IPS-18c (cell line): Measurements from ENCODE around the gene CELSR2.

Experiments used
- H3K4me3 ChIP-seq: 2 replicates; pipeline ENCODE4 v1.7.0; 2013; ENCODE audit warnings: low read depth, mild to moderate bottlenecking, low read length, moderate library complexity; ENCODE audit not compliant: insufficient read depth
- H3K9me3 ChIP-seq: one replicate; pipeline ENCODE4 v1.6.1; 2013; ENCODE audit warnings: mild to moderate bottlenecking, low read length, moderate library complexity; ENCODE audit not compliant: control insufficient read depth, insufficient read depth

Gene CELSR2

DNA sequence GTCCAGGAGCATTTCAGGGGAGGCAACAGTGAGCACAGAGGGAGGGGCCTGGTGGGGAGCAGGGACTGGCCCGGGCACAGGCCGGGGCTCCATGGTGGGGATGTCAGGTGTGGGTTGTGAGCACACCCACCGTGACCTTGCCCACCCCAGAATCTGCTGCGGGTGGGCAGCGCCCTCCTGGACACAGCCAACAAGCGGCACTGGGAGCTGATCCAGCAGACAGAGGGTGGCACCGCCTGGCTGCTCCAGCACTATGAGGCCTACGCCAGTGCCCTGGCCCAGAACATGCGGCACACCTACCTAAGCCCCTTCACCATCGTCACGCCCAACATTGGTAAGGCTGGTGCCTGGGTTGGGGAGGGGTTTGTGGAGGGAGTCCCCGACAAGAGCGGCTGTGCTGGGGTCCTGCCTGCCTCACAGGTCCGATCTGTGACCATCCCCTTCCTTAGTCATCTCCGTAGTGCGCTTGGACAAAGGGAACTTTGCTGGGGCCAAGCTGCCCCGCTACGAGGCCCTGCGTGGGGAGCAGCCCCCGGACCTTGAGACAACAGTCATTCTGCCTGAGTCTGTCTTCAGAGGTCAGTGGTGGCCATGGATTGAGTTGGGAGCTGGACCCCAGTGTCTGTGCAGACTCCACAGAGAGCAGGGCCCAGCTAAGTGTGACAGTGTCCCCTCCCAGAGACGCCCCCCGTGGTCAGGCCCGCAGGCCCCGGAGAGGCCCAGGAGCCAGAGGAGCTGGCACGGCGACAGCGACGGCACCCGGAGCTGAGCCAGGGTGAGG is 19.3 kb downstream of the CELSR2 start:
- Histone ChIP-seq H3K9me3 (no peaks in the 10 kb centered on the region), H3K4me3 (no peak overlapping the region)

DNA sequence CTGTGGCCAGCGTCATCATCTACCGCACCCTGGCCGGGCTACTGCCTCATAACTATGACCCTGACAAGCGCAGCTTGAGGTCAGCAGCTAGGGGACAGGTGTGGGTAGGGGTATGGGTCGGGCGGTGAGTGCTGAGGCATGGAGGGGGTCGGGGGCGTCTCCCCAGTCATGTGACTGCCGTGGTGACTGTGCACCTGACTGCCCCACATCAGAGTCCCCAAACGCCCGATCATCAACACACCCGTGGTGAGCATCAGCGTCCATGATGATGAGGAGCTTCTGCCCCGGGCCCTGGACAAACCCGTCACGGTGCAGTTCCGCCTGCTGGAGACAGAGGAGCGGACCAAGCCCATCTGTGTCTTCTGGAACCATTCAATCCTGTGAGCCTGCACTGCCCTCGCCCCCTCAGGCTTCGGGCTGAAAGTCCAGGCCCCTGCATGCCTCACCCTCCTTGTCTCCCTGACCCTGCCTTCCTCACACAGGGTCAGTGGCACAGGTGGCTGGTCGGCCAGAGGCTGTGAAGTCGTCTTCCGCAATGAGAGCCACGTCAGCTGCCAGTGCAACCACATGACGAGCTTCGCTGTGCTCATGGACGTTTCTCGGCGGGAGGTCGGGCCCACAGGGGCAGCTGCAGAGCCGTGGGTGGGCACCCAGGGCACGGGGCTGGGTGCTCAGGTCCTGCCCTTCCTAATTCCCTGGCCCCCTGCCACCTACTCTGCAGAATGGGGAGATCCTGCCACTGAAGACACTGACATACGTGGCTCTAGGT is 20.1 kb downstream of the CELSR2 start:
- no peaks in the 10 kb centered on the region for H3K9me3 ChIP-seq
- no peak overlapping the region for H3K4me3 ChIP-seq

GRCh38 chr1:109269981-109270622 is 20.8 kb downstream of the CELSR2 start:
- H3K9me3 ChIP-seq = no peaks in the 10 kb centered on the region
- no peak overlapping the region for H3K4me3 ChIP-seq

DNA sequence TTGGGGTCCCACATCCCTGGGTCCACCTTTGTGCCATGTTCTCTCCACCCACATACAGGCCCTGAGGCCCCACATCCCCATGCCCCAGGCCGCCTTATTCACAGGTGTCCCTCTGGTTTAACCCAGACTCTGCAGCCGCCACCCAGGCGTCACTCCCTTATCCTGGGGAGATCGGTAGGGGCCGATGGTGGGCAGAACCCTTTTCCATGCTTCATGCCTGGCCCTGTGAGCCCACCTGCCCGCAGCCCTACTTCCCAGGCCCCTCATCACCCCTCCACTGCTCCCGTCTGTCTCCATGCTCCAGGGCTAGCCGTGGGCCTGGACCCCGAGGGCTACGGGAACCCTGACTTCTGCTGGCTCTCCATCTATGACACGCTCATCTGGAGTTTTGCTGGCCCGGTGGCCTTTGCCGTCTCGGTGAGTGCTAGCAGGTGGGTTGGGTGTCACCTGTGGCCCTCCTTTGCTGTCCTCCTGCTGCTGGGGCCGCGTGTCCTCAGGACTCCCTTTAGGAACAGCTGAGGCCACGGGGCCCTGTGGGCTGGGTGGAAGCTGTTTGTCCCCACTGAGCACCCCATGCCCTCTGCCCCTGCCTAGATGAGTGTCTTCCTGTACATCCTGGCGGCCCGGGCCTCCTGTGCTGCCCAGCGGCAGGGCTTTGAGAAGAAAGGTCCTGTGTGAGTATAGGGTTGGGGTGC is 21.4 kb downstream of the CELSR2 start:
- no peak overlapping the region for H3K4me3 ChIP-seq
- H3K9me3 ChIP-seq = no peaks in the 10 kb centered on the region

DNA sequence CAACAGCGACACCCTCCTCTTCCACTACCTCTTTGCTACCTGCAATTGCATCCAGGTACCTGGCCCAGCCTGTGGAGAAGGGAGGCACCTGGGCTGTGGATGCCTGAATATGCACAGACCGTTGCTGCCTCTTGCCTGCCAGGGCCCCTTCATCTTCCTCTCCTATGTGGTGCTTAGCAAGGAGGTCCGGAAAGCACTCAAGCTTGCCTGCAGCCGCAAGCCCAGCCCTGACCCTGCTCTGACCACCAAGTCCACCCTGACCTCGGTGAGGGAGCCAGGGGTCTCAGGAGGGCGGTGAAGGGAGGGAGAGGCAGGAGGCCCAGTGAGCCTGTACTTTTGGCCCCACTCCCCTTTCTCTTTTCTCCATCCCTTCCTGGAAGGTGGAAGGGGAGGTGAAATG is 22.1 kb downstream of the CELSR2 start:
- H3K9me3 ChIP-seq = no peaks in the 10 kb centered on the region
- no peak overlapping the region for H3K4me3 ChIP-seq

- no peaks in the 10 kb centered on the region for H3K9me3 ChIP-seq
- H3K4me3 ChIP-seq = no peak overlapping the region
These were observed 22.9 kb downstream of the CELSR2 start for GRCh38 chr1:109272021-109272799.

- no peak overlapping the region for H3K4me3 ChIP-seq
- H3K9me3 ChIP-seq = no peaks in the 10 kb centered on the region
These were observed 23.6 kb downstream of the CELSR2 start for GRCh38 chr1:109272831-109273547.

DNA sequence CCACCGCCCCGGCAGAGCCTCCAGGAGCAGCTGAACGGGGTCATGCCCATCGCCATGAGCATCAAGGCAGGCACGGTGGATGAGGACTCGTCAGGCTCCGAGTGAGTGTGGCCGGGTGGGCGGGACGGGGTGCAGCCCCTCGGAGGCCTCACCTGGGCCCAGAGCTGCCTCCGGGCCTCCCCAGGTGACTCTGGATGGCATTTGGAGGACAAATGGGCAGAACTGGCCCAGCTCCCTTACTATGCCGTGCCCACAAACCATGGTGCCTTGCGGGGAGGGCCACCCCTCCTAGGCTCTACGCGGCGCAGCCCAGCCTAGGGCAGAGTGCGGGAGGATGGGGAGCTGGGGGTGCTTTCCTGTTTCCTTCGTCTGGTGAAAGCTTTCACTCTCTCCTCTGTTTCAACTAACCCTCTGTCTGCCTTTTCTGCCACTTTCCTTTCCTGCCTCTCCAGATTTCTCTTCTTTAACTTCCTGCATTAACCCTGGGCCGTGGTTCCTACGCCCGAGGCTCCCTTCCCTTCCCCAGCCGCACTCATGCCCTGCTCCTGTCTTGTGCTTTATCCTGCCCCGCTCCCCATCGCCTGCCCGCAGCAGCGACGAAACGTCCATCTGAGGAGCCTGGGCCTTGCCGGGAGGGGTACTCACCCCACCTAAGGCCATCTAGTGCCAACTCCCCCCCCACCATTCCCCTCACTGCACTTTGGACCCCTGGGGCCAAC is 24.4 kb downstream of the CELSR2 start:
- H3K4me3 ChIP-seq = no peak overlapping the region
- no peaks in the 10 kb centered on the region for H3K9me3 ChIP-seq

DNA sequence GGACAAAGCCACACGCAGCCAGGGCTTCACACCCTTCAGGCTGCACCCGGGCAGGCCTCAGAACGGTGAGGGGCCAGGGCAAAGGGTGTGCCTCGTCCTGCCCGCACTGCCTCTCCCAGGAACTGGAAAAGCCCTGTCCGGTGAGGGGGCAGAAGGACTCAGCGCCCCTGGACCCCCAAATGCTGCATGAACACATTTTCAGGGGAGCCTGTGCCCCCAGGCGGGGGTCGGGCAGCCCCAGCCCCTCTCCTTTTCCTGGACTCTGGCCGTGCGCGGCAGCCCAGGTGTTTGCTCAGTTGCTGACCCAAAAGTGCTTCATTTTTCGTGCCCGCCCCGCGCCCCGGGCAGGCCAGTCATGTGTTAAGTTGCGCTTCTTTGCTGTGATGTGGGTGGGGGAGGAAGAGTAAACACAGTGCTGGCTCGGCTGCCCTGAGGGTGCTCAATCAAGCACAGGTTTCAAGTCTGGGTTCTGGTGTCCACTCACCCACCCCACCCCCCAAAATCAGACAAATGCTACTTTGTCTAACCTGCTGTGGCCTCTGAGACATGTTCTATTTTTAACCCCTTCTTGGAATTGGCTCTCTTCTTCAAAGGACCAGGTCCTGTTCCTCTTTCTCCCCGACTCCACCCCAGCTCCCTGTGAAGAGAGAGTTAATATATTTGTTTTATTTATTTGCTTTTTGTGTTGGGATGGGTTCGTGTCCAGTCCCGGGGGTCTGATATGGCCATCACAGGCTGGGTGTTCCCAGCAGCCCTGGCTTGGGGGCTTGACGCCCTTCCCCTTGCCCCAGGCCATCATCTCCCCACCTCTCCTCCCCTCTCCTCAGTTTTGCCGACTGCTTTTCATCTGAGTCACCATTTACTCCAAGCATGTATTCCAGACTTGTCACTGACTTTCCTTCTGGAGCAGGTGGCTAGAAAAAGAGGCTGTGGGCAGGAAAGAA is 25.5 kb downstream of the CELSR2 start:
- Histone ChIP-seq H3K4me3 (0 out of 2 replicates have a peak overlapping the region, but pooled peaks have one; percentile 2), H3K9me3 (no peaks in the 10 kb centered on the region)

DNA sequence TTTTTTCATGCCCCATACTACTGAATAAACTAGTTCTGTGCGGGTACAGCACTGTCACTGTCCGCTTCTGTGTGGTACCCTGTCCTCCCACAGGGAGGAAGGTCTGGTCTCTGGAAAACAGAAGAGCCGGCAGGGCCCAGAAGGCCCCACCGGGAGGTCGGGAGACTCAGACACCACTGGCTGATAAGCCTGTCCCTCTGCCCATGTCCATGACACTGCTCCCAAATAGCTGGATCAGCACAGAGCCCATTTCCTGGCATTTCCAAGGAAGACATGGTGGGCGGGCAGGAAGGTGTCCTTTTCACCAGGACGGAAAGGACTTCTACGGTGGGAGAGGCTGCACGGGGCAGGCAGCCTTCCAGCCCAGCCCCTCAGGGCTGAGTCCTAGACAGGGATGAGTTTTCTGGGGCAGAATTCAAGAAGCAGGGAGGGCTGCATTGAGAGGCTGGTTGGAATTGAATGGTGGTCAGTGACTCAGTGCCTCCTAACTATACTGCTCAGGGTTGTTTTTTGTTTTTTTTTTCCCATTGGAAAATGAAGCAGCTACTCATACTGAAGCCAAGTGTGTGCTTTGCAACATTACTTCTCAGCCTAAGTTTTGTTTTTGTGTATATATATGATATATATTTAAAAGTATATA is 26.5 kb downstream of the CELSR2 start:
- Histone ChIP-seq H3K4me3 (no peak overlapping the region), H3K9me3 (no peaks in the 10 kb centered on the region)

DNA sequence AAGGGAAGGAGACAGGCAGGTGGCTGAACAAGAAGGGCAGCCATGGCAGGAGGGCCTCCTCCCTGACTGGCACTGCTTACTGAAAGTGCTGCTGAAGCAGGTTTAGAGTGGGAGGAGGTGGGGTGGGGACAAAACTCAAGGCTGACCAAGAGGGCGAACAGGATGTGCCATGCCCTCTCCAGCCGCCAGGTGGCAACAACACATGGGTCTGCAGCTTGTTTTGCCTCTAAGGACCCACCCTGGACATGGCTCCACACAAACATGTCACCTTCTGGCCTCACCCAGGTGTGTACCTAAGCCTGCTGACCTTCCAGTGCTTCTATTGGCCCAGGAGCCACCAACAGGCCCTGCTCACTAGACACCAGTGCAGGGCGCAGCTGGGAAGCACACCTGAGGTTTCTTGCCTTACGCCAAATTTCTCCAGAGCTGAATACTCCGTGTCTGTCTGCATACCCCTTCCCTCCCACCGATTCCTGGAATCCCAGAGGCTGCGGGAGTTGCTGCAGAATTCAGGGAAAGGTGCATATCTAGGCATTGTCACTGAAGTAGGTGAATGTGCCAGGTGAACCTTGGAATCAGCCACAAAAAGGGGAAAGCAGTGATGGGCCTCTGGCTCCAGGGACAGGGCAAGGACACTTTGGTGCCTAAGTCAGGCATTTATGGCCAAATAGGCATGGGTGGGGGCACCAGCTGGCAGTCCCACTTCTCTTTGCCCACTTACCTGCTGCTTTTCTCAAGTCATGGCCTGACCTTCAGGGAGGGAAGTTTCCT is 28.3 kb downstream of the CELSR2 start:
- no peak overlapping the region for H3K4me3 ChIP-seq
- no peaks in the 10 kb centered on the region for H3K9me3 ChIP-seq

GRCh38 chr1:109279615-109280278 is 30.4 kb downstream of the CELSR2 start:
- Histone ChIP-seq H3K9me3 (no peaks in the 10 kb centered on the region), H3K4me3 (no peak overlapping the region)

GRCh38 chr1:109280862-109281261 is 31.5 kb downstream of the CELSR2 start:
- Histone ChIP-seq H3K9me3 (no peaks in the 10 kb centered on the region), H3K4me3 (no peak overlapping the region)
